Mucosa of descending colon (tissue), 3 donors: ENCODE results near the gene CAPN13. TPM values are rescaled to one million over a fixed set of nuclear protein-coding genes. Genes with fewer than 3 reads are reported as not detected.
"Not testable (repeated sequence)": the region's sequence is repeated elsewhere in the genome, so short reads cannot be mapped to it uniquely, and the experiment has no call there.

ENCODE experiments used
- ATAC-seq: fragments of 200-7000 bp; cut with Tn5 transposase; one replicate; pipeline ENCODE4 v1.9.1; 2020; ENCODE audit warnings: mild to moderate bottlenecking, moderate library complexity
- DNase-seq, 3 donors: peaks; one replicate each; pipeline ENCODE4 v3.0.0-alpha.2; 2020
- H3K36me3 ChIP-seq: fragments of 200-600 bp; one replicate; pipeline ENCODE4 v1.8.0; 2021; ENCODE audit warnings: low read depth, mild to moderate bottlenecking
- H3K4me1 ChIP-seq: fragments of 200-600 bp; one replicate; pipeline ENCODE4 v1.8.0; 2021; ENCODE audit warnings: low read depth, mild to moderate bottlenecking
- H3K4me3 ChIP-seq: fragments of 200-600 bp; one replicate; pipeline ENCODE4 v1.8.0; 2021; ENCODE audit warnings: mild to moderate bottlenecking
- H3K9me3 ChIP-seq: fragments of 200-600 bp; one replicate; pipeline ENCODE4 v1.8.0; 2021; ENCODE audit warnings: mild to moderate bottlenecking
- CTCF ChIP-seq: fragments of 200-600 bp; IDR thresholded peaks from one replicate; pipeline ENCODE4 v1.8.0; 2022; ENCODE audit warnings: antibody characterized with exemption, mild to moderate bottlenecking
- intact Hi-C, 2 donors: fragments of 100-400 bp; cut with DNase I in 1 of 2; cut with micrococcal nuclease in 1 of 2; formaldehyde crosslinking; loops; one replicate each; pipeline versions ENCODE4 v1.11.0 to v1.11.1; 2022; cut with DNase I, micrococcal nuclease
- total RNA-seq, 3 donors: library from RNA; stranded (reverse); fragmentation: NEBNext Ultra II Directional in 2 of 3; extraction: Animal tissue kit (Norgen Biotek cat#: 25700) in 2 of 3; gene quantifications; one replicate each; pipeline versions ENCODE4 v1.2.1 to v1.2.4, GENCODE V29; 2021 to 2023
- donor health status: DM: no; HTN: no; CAD: no; lungs with moderate emphysema.
- donor health status: DM: no; HTN: no; CAD: no.
- donor health status: DM: no; HTN: yes; CAD: no.

CAPN13 gene
- total RNA-seq, 3 donors from 2014 or later: 36.7 to 88.6 (median 61.9) TPM

DNA sequence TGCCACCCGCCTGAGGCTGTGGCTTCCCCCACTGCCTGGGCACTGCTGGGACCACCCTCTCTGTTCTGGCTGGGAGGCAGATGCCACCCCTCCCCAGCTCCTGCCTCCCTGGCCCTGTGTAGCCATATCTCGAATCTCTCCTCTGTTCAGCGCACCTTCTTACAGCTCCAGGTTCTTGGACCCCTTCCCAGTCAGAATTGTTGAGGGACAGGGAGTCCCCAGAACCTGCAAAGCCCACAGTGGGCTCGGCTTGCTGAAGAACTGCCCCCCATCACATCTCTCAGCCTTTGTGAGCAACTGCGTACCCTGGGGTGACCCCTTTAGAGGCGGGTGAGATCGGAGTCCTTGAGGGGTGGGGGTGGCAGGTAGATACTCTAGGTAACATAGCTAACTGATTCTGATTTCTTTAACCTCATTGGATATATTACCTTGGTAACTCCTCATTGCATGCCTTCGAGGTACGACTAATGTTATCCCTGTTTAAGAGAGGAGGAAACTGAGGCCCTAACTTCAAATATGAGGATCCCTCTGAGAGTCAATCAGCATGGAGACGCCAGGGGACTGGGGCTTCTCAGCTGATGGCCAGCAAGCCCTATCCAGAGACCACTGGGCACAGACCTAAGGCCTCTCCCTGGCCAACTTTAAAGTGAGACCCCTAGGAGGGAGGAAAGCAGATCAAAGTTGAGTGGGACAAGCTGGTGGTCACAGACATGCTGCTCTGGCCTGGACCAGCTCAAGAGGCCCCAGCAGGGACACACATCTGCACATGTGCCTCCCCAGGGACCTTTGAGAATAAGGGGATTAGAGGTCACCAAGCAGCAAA lies 101.3 kb downstream of the CAPN13 start:
- DNase-seq: no peak

GRCh38 chr2:30705056-30705455 lies 102.2 kb downstream of the CAPN13 start:
- TF ChIP-seq CTCF: no peak

More for the DNA sequence above, 101.3 kb downstream of the CAPN13 start:
- H3K9me3 ChIP-seq: peaks cover 22% of the 10 kb centered on the region
- no peaks in the 10 kb centered on the region for H3K36me3 ChIP-seq
- H3K4me3 ChIP-seq: no peak overlapping the region
- H3K4me1 ChIP-seq: no peaks in the 10 kb centered on the region
- no peak for TF ChIP-seq CTCF
- ATAC-seq: no peak
- intact Hi-C loops: loop anchor here (2.0 to 5.0 kb wide), 2 partner anchors 497 to 499 kb away; no protein-coding TSS in a partner anchor

DNA sequence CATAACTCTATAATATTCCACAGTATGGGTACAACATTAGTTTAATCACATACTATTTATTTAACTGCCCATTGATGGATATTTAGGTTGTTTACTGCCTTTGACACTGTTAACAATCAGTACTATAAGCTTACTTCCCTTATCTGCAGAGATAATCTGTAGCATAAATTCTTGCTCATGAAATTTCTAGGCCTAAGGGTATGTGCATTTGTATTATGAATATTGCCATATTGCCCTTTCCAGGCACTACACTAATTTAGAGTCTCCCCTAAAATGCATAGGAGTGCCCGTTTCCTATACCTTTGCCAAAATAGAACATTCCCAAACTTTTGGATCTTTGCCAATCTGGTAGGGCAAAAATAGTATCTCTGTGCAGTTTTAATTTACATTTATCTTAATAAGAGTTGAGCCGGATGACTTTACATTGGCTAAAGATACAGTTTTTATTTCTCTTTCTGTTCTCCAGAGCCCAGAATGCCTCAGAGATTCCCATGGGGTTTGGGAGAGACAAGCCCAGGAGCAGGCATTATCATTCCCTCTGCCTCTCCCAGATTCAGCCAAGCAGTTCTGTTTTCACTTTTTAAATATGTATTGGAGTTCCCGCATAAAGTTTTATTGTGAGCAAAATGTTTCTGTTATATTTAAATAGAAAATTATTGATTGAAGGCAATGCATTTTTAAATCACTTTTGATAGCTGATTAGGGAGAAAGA lies 102.8 kb downstream of the CAPN13 start:
- Histone ChIP-seq H3K36me3 (no peaks in the 10 kb centered on the region), H3K4me1 (no peaks in the 10 kb centered on the region), H3K9me3 (peaks cover 22% of the 10 kb centered on the region), H3K4me3 (no peak overlapping the region)
- no peak for DNase-seq
- TF ChIP-seq CTCF: no peak
- intact Hi-C loops: loop anchor here in 1 of 2 donors (5.0 kb wide), 1 partner anchor 497 kb away; no protein-coding TSS in a partner anchor
- ATAC-seq: no peak

More at GRCh38 chr2:30705056-30705455, 102.2 kb downstream of the CAPN13 start:
- H3K4me3 ChIP-seq: no peak overlapping the region
- no peaks in the 10 kb centered on the region for H3K4me1 ChIP-seq
- DNase-seq (no peak), ATAC-seq (no peak)
- intact Hi-C loops: loop anchor here in 1 of 2 donors (5.0 kb wide), 1 partner anchor 498 kb away; no protein-coding TSS in a partner anchor
- H3K36me3 ChIP-seq: no peaks in the 10 kb centered on the region
- peaks cover 22% of the 10 kb centered on the region for H3K9me3 ChIP-seq

- no peak for DNase-seq
- Histone ChIP-seq H3K4me1 (no peaks in the 10 kb centered on the region), H3K9me3 (peaks cover 22% of the 10 kb centered on the region), H3K36me3 (no peaks in the 10 kb centered on the region), H3K4me3 (no peak overlapping the region)
- intact Hi-C loops: no loop called here
- TF ChIP-seq CTCF: no peak
- no peak for ATAC-seq
Observed at GRCh38 chr2:30702694-30703093, 104.6 kb downstream of the CAPN13 start.

DNA sequence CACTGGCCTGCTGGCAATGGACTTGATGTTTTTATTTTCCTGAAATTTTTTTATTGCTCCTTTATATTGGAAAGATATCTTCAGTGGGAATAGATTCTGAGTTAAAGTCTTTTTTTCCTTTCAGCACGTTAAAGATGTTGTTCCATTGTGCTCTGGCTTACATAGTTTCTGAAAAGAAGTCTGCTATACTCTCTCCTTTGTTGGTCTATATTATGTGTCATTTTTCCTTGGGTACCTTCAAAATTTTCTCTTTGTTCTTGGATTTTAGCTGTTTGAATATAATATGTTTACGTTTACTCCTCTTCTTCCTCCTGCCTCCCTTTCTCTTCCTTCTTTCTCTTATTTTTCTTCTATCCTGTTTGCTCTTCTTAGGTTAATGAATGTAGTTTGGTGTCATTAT lies 105.5 kb downstream of the CAPN13 start:
- TF ChIP-seq CTCF: no peak
- no peak overlapping the region for H3K4me3 ChIP-seq
- H3K4me1 ChIP-seq: no peaks in the 10 kb centered on the region
- ATAC-seq (no peak), DNase-seq (no peak)
- peaks cover 22% of the 10 kb centered on the region for H3K9me3 ChIP-seq
- no peaks in the 10 kb centered on the region for H3K36me3 ChIP-seq
- intact Hi-C loops: no loop called here

DNA sequence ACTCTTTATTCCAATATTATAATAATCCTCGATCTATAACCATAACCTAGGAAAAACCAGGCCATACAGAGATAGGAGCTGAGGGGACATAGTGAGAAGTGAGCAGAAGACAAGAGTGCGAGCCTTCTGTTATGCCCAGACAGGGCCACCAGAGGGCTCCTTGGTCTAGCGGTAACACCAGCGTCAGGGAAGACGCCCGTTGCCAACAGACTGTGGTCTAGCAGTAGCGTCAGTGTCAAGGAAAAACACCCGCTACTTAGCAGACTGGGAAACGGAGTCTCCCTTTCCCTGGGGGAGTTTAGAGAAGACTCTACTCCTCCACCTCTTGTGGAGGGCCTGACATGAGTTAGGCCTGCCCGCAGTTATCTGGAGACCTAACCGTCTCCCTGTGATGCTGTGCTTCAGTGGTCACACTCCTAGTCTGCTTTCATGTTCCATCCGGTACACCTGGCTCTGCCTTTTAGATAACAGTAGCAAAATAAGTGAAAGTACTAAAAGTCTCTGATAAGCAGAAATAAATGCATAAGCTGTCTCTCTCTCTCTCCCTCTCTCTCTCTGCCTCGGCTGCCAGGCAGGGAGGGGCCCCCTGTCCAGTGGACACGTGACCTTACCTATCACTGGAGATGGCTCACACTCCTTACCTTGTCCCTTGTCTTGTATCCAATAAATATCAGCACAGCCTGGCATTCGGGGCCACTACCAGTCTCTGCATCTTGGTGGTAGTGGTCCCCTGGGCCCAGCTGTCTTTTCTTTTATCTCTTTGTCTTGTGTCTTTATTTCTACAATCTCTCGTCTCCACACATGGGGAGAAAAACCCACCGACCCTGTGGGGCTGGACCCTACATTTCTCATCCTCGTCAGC lies 109.8 kb downstream of the CAPN13 start:
- intact Hi-C loops, ATAC-seq, H3K4me1 ChIP-seq, H3K36me3 ChIP-seq, H3K4me3 ChIP-seq, DNase-seq: not testable (repeated sequence)
- H3K9me3 ChIP-seq: peaks cover 15% of the 10 kb centered on the region
